ENCODE data around the gene WDR64.

DNA sequence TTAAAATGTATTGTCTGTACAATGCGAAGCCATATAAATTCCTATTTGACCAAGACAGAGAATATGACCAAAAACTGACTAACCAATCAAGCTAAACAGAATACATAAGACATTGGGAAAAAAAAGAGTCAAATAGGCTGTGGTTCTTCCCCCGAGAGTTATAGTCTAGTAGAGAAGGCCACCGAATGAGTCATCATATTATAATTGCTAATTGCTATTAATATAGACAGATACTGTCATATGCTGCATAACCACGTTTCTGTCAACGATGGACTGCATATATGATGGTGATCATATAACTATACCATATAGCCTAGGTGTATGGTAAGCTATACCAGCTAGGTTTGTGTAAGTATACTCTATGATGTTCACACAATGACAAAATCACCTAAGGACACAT is 82.5 kb downstream of the WDR64 start:
- TF ChIP-seq, protein P1, sequence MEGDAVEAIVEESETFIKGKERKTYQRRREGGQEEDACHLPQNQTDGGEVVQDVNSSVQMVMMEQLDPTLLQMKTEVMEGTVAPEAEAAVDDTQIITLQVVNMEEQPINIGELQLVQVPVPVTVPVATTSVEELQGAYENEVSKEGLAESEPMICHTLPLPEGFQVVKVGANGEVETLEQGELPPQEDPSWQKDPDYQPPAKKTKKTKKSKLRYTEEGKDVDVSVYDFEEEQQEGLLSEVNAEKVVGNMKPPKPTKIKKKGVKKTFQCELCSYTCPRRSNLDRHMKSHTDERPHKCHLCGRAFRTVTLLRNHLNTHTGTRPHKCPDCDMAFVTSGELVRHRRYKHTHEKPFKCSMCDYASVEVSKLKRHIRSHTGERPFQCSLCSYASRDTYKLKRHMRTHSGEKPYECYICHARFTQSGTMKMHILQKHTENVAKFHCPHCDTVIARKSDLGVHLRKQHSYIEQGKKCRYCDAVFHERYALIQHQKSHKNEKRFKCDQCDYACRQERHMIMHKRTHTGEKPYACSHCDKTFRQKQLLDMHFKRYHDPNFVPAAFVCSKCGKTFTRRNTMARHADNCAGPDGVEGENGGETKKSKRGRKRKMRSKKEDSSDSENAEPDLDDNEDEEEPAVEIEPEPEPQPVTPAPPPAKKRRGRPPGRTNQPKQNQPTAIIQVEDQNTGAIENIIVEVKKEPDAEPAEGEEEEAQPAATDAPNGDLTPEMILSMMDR (IDR thresholded peaks at IDR 0.05; ENCODE audit: low read depth, low read length): no peak
- no peak for TF ChIP-seq EZH2phosphoT487 (IDR thresholded peaks at IDR 0.05; ENCODE audit: low read depth)

Measured in OCI-LY3 (cell line).